ENCODE data around the gene TPST1.

DNA sequence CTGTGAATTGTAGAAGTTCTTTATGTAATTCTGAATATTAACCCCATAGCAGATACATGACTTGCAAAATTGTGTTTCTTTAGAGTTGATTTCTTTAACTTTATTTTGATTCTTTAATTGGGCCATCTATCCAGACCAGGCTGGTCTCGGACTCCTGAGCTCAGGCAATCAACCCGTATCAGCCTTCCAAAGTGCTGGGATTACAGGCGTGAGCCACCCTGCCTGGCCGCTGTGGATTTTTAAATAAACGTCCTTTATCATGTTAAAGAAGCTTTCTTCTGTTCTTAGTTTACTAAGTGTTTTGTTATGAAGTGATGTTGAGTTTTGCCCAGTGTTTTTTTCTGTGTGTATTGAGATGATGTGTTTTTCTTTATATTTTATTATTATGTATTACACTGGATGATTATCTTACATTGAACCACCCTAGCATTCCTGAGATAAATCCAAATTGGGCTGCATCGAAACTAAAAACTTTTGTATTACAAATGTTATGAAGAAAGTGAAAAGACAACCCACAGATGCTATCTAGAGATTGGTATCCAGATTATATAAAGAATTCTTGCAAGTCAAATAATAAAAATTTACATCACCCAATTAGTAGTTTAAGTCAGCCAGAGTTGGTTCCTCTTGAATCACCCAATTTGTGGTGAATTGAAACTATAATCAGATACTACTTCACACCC lies 118.1 kb downstream of the TPST1 start:
- no peak for TF ChIP-seq GATA2 (IDR thresholded peaks at IDR 0.05; ENCODE audit: low read depth, low read length)
- TF ChIP-seq GATA3 (IDR thresholded peaks at IDR 0.05; ENCODE audit: low read depth, low read length) = no peak
